Spinal cord (tissue), 10 donors: ENCODE results near the gene GDPD5. TPM values are rescaled to one million over a fixed set of nuclear protein-coding genes. Genes with fewer than 3 reads are reported as not detected.

ENCODE experiments used
- DNase-seq, 6 donors: peaks; one replicate each; pipeline versions ENCODE4 v3.0.0 to v3.0.0-alpha.2; 2013 to 2015; ENCODE audit warnings: low spot score in 6 of 6, low read depth in 4 of 6
- H3K27ac ChIP-seq: one replicate; pipeline ENCODE4 v1.5.1; 2013; ENCODE audit warnings: low read depth, low read length, control low read depth
- H3K27me3 ChIP-seq: one replicate; pipeline ENCODE4 v1.6.1; 2013; ENCODE audit warnings: low read length; ENCODE audit not compliant: control insufficient read depth, insufficient read depth
- H3K36me3 ChIP-seq: one replicate; pipeline ENCODE4 v1.6.1; 2013; ENCODE audit warnings: low read length; ENCODE audit not compliant: control insufficient read depth, insufficient read depth
- H3K4me1 ChIP-seq: one replicate; pipeline ENCODE4 v1.6.1; 2013; ENCODE audit warnings: low read length; ENCODE audit not compliant: control insufficient read depth, insufficient read depth
- H3K4me3 ChIP-seq: one replicate; pipeline ENCODE4 v1.5.1; 2013; ENCODE audit warnings: low read depth, low read length, control low read depth
- H3K9me3 ChIP-seq: one replicate; pipeline ENCODE4 v1.6.1; 2013; ENCODE audit warnings: low read length; ENCODE audit not compliant: control insufficient read depth, insufficient read depth
- WGBS: methylation state at CpG from one replicate; pipeline ENCODE4 v1.1.5; 2013; ENCODE audit warnings: missing lambda C conversion rate; ENCODE audit not compliant: insufficient coverage; 5-methylcytosine and 5-hydroxymethylcytosine counted together
- polyA plus RNA-seq, 2 donors: library from polyadenylated mRNA; unstranded; fragments of 120-200 nt; gene quantifications; one replicate each; pipeline ENCODE4 v1.2.1, GENCODE V29; 2013; ENCODE audit not compliant: insufficient read length in 2 of 2
- total RNA-seq, 2 donors: library from RNA; depleted of rRNA in 1 of 2; stranded (reverse); fragments of 120-200 nt in 1 of 2; fragments of >200 nt in 1 of 2; gene quantifications; one replicate each; pipeline versions ENCODE4 v1.2.3 to v1.2.4, GENCODE V29; 2013 to 2014
- donor health status: healthy.

The GDPD5 gene
- total and polyA plus RNA-seq, 4 donors, result 13.7 to 48.4 (median 32.1) TPM

GRCh38 chr11:75440960-75441803 is 84.6 kb downstream of the GDPD5 start:
- DNase-seq, result no peak
- H3K36me3 ChIP-seq, result peaks cover 44% of the 10 kb centered on the region
- no peak overlapping the region for H3K27ac ChIP-seq
- no peak overlapping the region for H3K4me3 ChIP-seq
- 77% methylated on average over 21 of the region's 27 CpGs for WGBS
- peaks cover 4% of the 10 kb centered on the region for H3K4me1 ChIP-seq
- H3K9me3 ChIP-seq, result no peaks in the 10 kb centered on the region
- no peaks in the 10 kb centered on the region for H3K27me3 ChIP-seq

GRCh38 chr11:75439495-75440120 is 86.1 kb downstream of the GDPD5 start:
- Histone ChIP-seq H3K9me3 (no peaks in the 10 kb centered on the region), H3K4me1 (no peaks in the 10 kb centered on the region), H3K27ac (no peak overlapping the region), H3K36me3 (peaks cover 59% of the 10 kb centered on the region), H3K27me3 (no peaks in the 10 kb centered on the region), H3K4me3 (no peak overlapping the region)
- no peak for DNase-seq
- 87% methylated on average over 13 of the region's 13 CpGs for WGBS

GRCh38 chr11:75439026-75439425 is 86.7 kb downstream of the GDPD5 start:
- no peaks in the 10 kb centered on the region for H3K9me3 ChIP-seq
- H3K4me1 ChIP-seq, result peaks cover 1% of the 10 kb centered on the region
- H3K36me3 ChIP-seq, result peaks cover 62% of the 10 kb centered on the region
- no peak overlapping the region for H3K4me3 ChIP-seq
- DNase-seq, result no peak
- H3K27me3 ChIP-seq, result no peaks in the 10 kb centered on the region
- WGBS, result 61% methylated on average over 13 of the region's 14 CpGs
- no peak overlapping the region for H3K27ac ChIP-seq

- peaks cover 9% of the 10 kb centered on the region for H3K4me1 ChIP-seq
- no peak overlapping the region for H3K4me3 ChIP-seq
- WGBS, result 86% methylated on average over 11 of the region's 13 CpGs
- no peaks in the 10 kb centered on the region for H3K9me3 ChIP-seq
- no peak for DNase-seq
- H3K36me3 ChIP-seq, result peaks cover 61% of the 10 kb centered on the region
- no peaks in the 10 kb centered on the region for H3K27me3 ChIP-seq
- no peak overlapping the region for H3K27ac ChIP-seq
Measured at GRCh38 chr11:75437966-75438659, 87.6 kb downstream of the GDPD5 start.

GRCh38 chr11:75436806-75437205 is 88.9 kb downstream of the GDPD5 start:
- Histone ChIP-seq H3K27me3 (peaks cover 13% of the 10 kb centered on the region), H3K27ac (no peak overlapping the region), H3K9me3 (no peaks in the 10 kb centered on the region), H3K36me3 (peaks cover 52% of the 10 kb centered on the region), H3K4me3 (no peak overlapping the region), H3K4me1 (peaks cover 21% of the 10 kb centered on the region)
- DNase-seq, result no peak
- 92% methylated on average over 9 of the region's 9 CpGs for WGBS

GRCh38 chr11:75435571-75435925 is 90.2 kb downstream of the GDPD5 start:
- H3K36me3 ChIP-seq, result peaks cover 44% of the 10 kb centered on the region
- H3K4me3 ChIP-seq, result no peak overlapping the region
- H3K9me3 ChIP-seq, result no peaks in the 10 kb centered on the region
- peaks cover 25% of the 10 kb centered on the region for H3K27me3 ChIP-seq
- peaks cover 31% of the 10 kb centered on the region for H3K4me1 ChIP-seq
- WGBS, result 92% methylated on average over 9 of the region's 9 CpGs
- H3K27ac ChIP-seq, result no peak overlapping the region
- no peak for DNase-seq

- no peak overlapping the region for H3K4me3 ChIP-seq
- H3K27ac ChIP-seq, result no peak overlapping the region
- H3K36me3 ChIP-seq, result peaks cover 42% of the 10 kb centered on the region
- peaks cover 32% of the 10 kb centered on the region for H3K4me1 ChIP-seq
- no peaks in the 10 kb centered on the region for H3K9me3 ChIP-seq
- 91% methylated on average over 10 of the region's 12 CpGs for WGBS
- peaks cover 27% of the 10 kb centered on the region for H3K27me3 ChIP-seq
- no peak for DNase-seq
Measured at GRCh38 chr11:75434886-75435570, 90.7 kb downstream of the GDPD5 start.

- peaks cover 39% of the 10 kb centered on the region for H3K4me1 ChIP-seq
- DNase-seq, result no peak
- peaks cover 2% of the 10 kb centered on the region for H3K9me3 ChIP-seq
- H3K27ac ChIP-seq, result no peak overlapping the region
- H3K4me3 ChIP-seq, result no peak overlapping the region
- H3K36me3 ChIP-seq, result peaks cover 32% of the 10 kb centered on the region
- WGBS, result 90% methylated on average over 3 of the region's 4 CpGs
- H3K27me3 ChIP-seq, result peaks cover 33% of the 10 kb centered on the region
Measured at GRCh38 chr11:75434051-75434450, 91.7 kb downstream of the GDPD5 start.

GRCh38 chr11:75433443-75433842 is 92.3 kb downstream of the GDPD5 start:
- H3K36me3 ChIP-seq, result peaks cover 29% of the 10 kb centered on the region
- no peak for DNase-seq
- peaks cover 36% of the 10 kb centered on the region for H3K27me3 ChIP-seq
- H3K9me3 ChIP-seq, result peaks cover 2% of the 10 kb centered on the region
- WGBS, result 64% methylated on average over 4 of the region's 6 CpGs
- H3K4me1 ChIP-seq, result peaks cover 39% of the 10 kb centered on the region
- peak overlapping the region; percentile 22 for H3K4me3 ChIP-seq
- no peak overlapping the region for H3K27ac ChIP-seq
